K562 treated with DMSO at 1 percent for 48 hours (cell line): Measurements from ENCODE around the gene TTLL4. TPM values are rescaled to one million over a fixed set of nuclear protein-coding genes. Genes with fewer than 3 reads are reported as not detected.

Source experiments
- total RNA-seq: library from RNA; unstranded; fragments of 300-600 nt; gene quantifications from 2 replicates; pipeline ENCODE4 v1.2.3, GENCODE V29; 2022; ENCODE audit warnings: low replicate concordance; ENCODE audit errors: extremely low read depth

Gene TTLL4
- not detected in 2 replicates for total RNA-seq

DNA sequence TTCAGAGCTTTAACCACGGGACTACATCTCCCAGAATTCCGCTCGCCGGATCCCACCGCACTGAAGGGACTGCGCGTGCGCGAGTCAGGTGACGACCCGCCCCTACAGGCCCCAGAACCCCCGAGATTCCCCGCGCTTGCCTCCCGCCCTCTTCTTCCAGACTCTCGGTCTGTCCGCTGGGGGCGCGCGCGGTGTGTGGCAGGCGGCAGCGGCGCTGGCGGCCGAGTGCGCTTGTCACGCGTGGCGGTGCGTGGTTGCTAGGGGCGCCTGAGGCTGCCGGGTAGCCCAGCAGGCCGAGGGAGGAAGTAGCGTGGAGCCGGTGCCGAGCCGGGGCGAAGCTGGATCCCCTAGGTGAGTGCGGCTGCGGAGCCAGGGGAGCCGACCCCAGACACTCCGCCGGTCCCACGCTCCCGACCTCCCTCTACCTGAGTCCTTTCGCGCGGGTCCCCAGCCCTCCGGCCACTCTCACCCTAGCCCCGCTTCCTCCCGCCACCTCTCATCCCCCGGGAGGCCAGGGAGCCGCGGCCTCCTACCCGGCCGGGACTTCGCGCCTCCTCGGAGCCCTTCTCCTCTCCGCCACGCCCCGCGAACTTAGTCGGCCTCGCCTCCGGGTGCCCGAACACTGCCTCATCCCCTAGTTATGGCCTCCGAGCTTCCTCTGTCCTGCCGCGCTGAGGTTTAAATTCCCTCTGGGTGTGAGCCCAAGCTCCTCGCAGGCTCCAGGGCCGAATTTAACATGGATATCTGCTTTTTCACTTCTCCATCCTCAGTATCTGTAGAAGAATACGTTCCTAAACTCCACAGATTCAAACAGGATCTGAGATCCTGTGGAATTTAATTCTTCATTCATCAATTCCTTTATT is at the start of gene TTLL4:
TTLL4 (plus strand) TSS at position 149 of the 863 bp plus-strand sequence. CDS start 26,842 bp downstream, outside the sequence.

GRCh38 chr2:218671654-218672566 is 38.7 kb upstream of the TTLL4 start, which contains the start of the genes RNF25 and STK36:
RNF25 (minus strand) TSS chr2:218672002; CDS start chr2:218671970, 32 bp downstream.
STK36 (plus strand) TSS chr2:218672086; CDS start chr2:218672830, 744 bp downstream.

GRCh38 chr2:218781691-218782527 is 71.3 kb downstream of the TTLL4 start, which contains the start of gene CYP27A1:
CYP27A1 (plus strand) TSS chr2:218782147; CDS start chr2:218782183, 36 bp downstream.

Other genes starting within 250 kb of the TTLL4 start
- not detected in 2 replicates for gene USP37, start 142.5 kb upstream of the TTLL4 start, total RNA-seq
- not detected in 2 replicates for gene CNOT9, start 142.0 kb upstream of the TTLL4 start, total RNA-seq
- not detected in 2 replicates for gene PLCD4, start 102.9 kb upstream of the TTLL4 start, total RNA-seq
- gene ZNF142, start 51.2 kb upstream of the TTLL4 start, total RNA-seq: not detected in 2 replicates
- gene BCS1L, start 51.2 kb upstream of the TTLL4 start, total RNA-seq: not detected in 2 replicates
- not detected in 2 replicates for gene RNF25, start 38.8 kb upstream of the TTLL4 start, total RNA-seq
- not detected in 2 replicates for gene STK36, start 38.7 kb upstream of the TTLL4 start, total RNA-seq
- gene CYP27A1, start 71.3 kb downstream of the TTLL4 start, total RNA-seq: not detected in 2 replicates
- not detected in 2 replicates for gene PRKAG3, start 121.0 kb downstream of the TTLL4 start, total RNA-seq
- not detected in 2 replicates for gene WNT6, start 149.0 kb downstream of the TTLL4 start, total RNA-seq
- gene WNT10A, start 170.0 kb downstream of the TTLL4 start, total RNA-seq: not detected in 2 replicates
- not detected in 2 replicates for gene CDK5R2, start 248.8 kb downstream of the TTLL4 start, total RNA-seq